Calu3 (cell line): Measurements from ENCODE around the gene RPL10. TPM values are rescaled to one million over a fixed set of nuclear protein-coding genes. Genes with fewer than 3 reads are reported as not detected.

ENCODE experiments used
- BruUV-seq: library from RNA; stranded (reverse); fragments of 400-500 nt; replicated peaks from 2 replicates; lab custom pipeline; 2021; lab: Mats Ljungman, UMichigan
- CTCF ChIA-PET: fragments of 300-600 bp; sonication (Branson Sonifier 250); formaldehyde crosslinking; loops from one replicate; lab custom pipeline; 2022; ENCODE audit warnings: antibody characterized with exemption; lab: Charles Lee
- DNase-seq: peaks from one replicate; pipeline ENCODE4 v3.0.0; 2022
- H3K27ac Mint-ChIP-seq: one replicate; pipeline ENCODE4 v1.8.0; 2022; ENCODE audit warnings: mixed read lengths; ENCODE audit not compliant: unreplicated experiment
- H3K27me3 Mint-ChIP-seq: one replicate; pipeline ENCODE4 v1.8.0; 2022; ENCODE audit warnings: mixed read lengths; ENCODE audit not compliant: unreplicated experiment
- H3K36me3 Mint-ChIP-seq: one replicate; pipeline ENCODE4 v1.8.0; 2022; ENCODE audit warnings: mild to moderate bottlenecking, moderate library complexity, mixed read lengths; ENCODE audit not compliant: insufficient read depth, unreplicated experiment
- H3K4me1 Mint-ChIP-seq: one replicate; pipeline ENCODE4 v1.8.0; 2022; ENCODE audit warnings: mild to moderate bottlenecking, low read depth, mixed read lengths; ENCODE audit not compliant: unreplicated experiment
- H3K4me3 Mint-ChIP-seq: one replicate; pipeline ENCODE4 v1.8.0; 2022; ENCODE audit warnings: mild to moderate bottlenecking, low read depth, moderate library complexity, mixed read lengths; ENCODE audit not compliant: unreplicated experiment
- H3K9me3 Mint-ChIP-seq: one replicate; pipeline ENCODE4 v1.8.0; 2022; ENCODE audit warnings: low read depth, mixed read lengths; ENCODE audit not compliant: unreplicated experiment
- CTCF ChIP-seq: fragments of 200-600 bp; IDR thresholded peaks from one replicate; pipeline ENCODE4 v1.8.0; 2022; ENCODE audit warnings: antibody characterized with exemption; ENCODE audit not compliant: unreplicated experiment
- intact Hi-C: fragments of 100-400 bp; cut with micrococcal nuclease; formaldehyde crosslinking; loops from one replicate; pipeline ENCODE4 v1.10.0; 2022; ENCODE audit not compliant: unreplicated experiment
- total RNA-seq: library from RNA; stranded (reverse); gene quantifications from 2 replicates; pipeline ENCODE4 v1.2.3, GENCODE V29; 2022

The RPL10 gene
- total RNA-seq, 1 experiment from 2014 or later, result 1,495 TPM

DNA sequence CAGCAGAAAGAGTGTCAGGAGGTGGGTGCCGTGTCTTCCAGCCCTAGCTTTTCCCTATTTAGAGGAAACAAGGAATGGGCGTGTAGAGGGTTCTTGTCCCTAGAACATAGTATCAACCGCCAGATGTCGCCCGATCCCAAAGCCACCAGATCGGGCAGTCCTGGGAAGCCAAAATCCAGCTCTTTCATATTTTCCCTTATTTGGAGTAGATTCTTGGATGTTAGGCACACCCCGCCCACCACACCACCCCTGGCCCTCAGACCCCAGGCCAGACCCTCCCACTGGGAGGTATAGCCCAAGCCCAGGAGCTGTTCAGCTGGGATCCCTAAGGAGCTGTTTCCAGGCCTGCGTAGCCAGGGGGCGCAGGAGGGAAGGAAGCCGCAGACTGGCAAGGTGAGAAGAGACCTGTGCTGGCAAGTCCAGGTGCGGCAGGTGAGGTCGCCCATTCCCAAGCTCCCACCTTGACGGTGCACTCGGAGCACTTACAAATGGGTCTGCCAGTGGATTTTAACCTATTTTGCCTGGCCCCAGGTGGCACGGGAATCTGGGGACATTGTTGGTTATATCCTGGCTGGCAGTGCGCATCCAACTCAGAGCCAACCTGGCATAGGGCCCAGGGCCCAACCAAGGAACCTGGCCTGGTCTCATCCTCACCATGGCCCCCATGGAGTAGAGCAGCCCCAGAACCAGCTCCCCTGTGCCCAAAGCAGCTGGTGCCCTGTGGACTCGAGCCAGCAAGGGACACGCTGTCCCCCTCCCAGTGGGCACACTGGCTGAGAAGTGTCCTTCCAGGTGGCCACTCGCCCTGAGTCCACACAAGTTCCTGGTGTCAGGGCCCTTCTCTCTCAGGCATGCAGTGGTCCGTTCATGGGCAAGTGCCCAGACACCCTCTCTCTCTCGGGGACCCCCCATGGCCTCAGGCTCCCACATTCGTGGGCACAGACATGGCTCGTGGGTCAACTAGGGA, 24.6 kb upstream of the RPL10 start:
- Mint-ChIP-seq H3K9me3 (no peaks in the 10 kb centered on the region), H3K36me3 (peaks cover 68% of the 10 kb centered on the region), H3K4me1 (no peaks in the 10 kb centered on the region), H3K27ac (peak overlapping the region; percentile 80), H3K27me3 (no peaks in the 10 kb centered on the region), H3K4me3 (peak overlapping the region; percentile 79)
- no TSS peak for BruUV-seq
- intact Hi-C loops, result no loop called here
- peak; percentile 75 for TF ChIP-seq CTCF
- CTCF ChIA-PET, result interaction anchor here (0.5 to 1.7 kb wide), 8 partner anchors 8 to 164 kb away, joined by 4 to 8 read pairs (median 6); partner anchors contain the start of genes ATP6AP1 and DNASE1L1
- DNase-seq, result peak; percentile 90

DNA sequence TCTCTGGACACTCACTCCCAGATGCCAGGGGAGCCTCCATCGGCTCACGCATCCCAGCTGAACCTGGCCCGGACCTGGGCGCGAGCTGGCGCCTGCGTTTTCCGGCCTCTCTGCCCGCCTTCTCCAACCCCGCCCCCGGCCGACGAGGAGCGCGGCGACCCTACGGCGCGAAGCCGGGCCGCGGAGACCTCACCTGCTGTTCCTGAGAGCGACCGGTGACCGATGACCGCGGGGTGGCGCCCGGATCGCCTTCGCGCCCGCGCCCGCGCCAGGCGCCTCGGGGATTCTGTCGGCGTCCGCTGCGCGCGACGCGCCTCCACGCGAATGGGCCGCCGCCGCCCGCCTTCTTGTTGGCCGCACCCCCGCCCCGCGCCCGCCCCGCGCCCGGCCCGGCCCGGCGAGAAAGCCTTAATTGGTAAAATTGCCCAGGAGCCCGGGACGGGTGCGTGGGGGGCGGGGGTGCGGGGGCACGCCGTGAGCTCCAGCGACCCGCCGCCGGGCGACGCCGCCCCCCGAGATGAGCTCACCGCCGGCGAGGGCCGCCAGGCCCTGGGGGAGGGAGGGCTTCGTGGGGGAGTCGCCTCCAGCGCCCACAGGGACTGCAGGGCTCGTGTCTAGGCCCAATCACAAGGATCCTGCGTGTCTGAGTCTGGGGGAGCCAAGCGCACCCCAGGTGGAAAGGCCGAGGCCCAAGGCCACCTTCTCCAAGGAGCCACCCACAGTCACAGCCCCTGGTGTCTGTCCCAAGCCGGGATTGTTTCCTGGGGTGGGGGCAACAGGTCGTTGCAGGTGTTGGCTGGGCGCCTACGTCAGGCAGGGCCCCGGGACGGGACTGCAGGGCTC, 23.6 kb upstream of the RPL10 start, which contains the start of gene FLNA:
Gene FLNA, minus strand, starts transcription at position 322 of the 843 bp plus-strand sequence. CDS start 3,389 bp downstream, outside the sequence.
- CTCF ChIA-PET, result no interaction called here
- intact Hi-C loops, result no loop called here
- peak within 1 kb of the TSS; percentile 80 for H3K27ac Mint-ChIP-seq
- peaks cover 68% of the 10 kb centered on the region for H3K36me3 Mint-ChIP-seq
- no peaks in the 10 kb centered on the region for H3K27me3 Mint-ChIP-seq
- H3K4me3 Mint-ChIP-seq, result peak within 1 kb of the TSS; percentile 79
- BruUV-seq, result no TSS peak
- TF ChIP-seq CTCF, result no peak
- H3K4me1 Mint-ChIP-seq, result no peaks in the 10 kb centered on the region
- DNase-seq, result peak; percentile 72
- no peaks in the 10 kb centered on the region for H3K9me3 Mint-ChIP-seq

- H3K36me3 Mint-ChIP-seq, result peaks cover 68% of the 10 kb centered on the region
- H3K27me3 Mint-ChIP-seq, result no peaks in the 10 kb centered on the region
- peak overlapping the region; percentile 79 for H3K4me3 Mint-ChIP-seq
- peaks cover under 1% of the 10 kb centered on the region for H3K4me1 Mint-ChIP-seq
- intact Hi-C loops, result no loop called here
- peak overlapping the region; percentile 69 for H3K27ac Mint-ChIP-seq
- CTCF ChIA-PET, result no interaction called here
- no TSS peak for BruUV-seq
- TF ChIP-seq CTCF, result no peak
- DNase-seq, result no peak
- H3K9me3 Mint-ChIP-seq, result no peaks in the 10 kb centered on the region
Measured at GRCh38 chrX:154375156-154375504, 23.0 kb upstream of the RPL10 start.

DNA sequence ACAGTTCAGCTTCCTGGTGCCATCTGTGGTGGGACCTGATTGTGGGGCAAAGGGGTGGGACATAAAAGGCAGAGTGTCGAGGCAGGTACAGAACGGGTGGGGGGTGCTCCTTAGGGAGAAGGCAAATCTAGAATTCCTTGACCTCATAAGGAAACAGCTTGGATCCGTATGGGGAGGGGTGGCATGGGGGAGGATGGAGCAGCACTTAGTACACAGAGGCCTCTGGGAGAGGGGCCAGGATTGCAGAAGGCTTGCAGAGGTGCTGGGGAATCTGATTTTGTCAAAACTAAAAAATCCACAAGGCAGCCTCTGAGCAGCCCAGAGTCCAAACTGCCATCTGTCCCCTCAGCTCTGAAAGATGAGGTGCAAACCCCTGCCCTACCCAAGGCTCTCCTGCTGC, 21.4 kb upstream of the RPL10 start:
- no peak for TF ChIP-seq CTCF
- no TSS peak for BruUV-seq
- Mint-ChIP-seq H3K27me3 (no peaks in the 10 kb centered on the region), H3K4me1 (peaks cover 12% of the 10 kb centered on the region), H3K9me3 (no peaks in the 10 kb centered on the region), H3K27ac (no peak overlapping the region), H3K36me3 (peaks cover 67% of the 10 kb centered on the region), H3K4me3 (no peak overlapping the region)
- intact Hi-C loops, result no loop called here
- no peak for DNase-seq
- CTCF ChIA-PET, result no interaction called here
